HG03066 (cell line): ENCODE results near the gene FOS.

Experiments used
- ATAC-seq: cut with Tn5 transposase; IDR thresholded peaks from one replicate; pipeline ENCODE4 v1.9.1; 2021; ENCODE audit warnings: low read depth; ENCODE audit not compliant: unreplicated experiment

The FOS gene

DNA sequence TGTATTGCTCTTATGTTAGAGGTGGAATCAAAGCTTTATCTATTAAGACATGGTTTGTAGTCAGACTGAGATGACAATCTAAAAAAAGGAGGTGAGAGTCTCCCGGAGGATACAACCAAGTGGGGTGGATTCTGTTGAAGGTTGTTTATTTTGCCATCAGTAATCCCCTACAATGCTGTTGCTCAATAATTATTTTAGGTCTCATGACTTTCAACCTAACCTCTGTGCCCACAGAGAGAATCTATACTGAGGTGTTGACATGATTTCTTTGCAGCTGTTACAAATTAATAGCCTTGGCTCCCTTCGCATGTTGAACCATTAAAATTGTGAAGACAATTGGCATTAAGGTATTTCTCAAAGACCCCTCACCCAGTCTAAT lies 28.7 kb upstream of the FOS start:
- ATAC-seq: peak; percentile 29

DNA sequence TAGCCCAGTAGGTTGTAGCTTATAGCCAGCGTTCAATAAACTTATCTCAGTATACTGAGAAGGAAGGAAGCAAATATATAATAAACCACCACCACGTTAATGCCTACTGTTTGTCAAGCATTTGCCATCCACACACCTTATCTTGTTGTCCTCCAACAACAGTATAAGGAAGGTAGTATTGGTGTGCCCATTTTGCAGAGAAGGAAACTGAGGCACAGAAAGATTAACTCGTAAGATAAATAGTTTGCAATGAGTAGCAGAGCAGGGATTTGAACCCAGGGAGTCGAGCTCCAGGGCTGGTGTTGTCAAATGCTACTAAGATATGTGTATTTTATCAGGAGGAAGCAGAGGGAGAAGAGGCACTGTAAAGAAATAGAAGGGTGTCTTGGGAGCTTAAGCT lies 27.8 kb upstream of the FOS start:
- no peak for ATAC-seq

GRCh38 chr14:75252254-75252837 lies 26.3 kb upstream of the FOS start:
- no peak for ATAC-seq

- ATAC-seq: no peak
Measured at GRCh38 chr14:75254381-75254822, 24.2 kb upstream of the FOS start.

GRCh38 chr14:75254901-75255584 lies 23.6 kb upstream of the FOS start:
- ATAC-seq: no peak

DNA sequence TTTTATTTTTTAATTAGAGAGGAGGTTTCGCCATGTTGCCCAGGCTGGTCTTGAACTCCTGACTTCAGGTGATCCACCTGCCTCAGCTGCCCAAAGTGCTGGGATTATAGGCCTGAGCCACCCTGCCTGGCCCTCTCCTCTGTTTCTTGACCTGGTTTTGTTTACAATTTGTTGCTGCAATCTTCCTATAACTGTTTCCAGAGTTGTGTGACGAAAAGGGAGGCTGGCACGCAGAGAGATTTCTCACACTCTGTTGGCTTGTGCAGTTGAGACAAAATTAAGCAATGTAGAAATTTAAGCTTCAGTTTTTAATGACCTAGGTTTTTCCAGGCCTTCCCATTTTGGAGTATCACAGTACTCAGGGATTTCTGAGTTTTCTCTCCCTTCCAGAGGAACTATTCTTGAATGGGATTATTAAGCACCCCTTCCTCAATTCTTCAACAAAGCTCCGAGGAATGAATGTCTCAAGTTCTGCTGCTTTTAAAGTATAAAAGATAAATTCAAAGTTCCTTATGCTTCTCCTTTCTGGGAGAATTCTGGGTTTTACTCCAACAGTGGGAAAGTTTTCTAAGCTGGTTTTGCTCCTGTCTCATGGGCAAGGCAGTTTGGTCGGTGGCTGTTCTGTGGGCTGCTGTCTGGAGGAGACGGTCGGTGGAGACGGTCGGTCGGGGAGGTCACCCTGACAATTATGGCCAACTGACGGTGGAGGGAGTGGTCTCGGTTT lies 20.4 kb upstream of the FOS start:
- no peak for ATAC-seq

DNA sequence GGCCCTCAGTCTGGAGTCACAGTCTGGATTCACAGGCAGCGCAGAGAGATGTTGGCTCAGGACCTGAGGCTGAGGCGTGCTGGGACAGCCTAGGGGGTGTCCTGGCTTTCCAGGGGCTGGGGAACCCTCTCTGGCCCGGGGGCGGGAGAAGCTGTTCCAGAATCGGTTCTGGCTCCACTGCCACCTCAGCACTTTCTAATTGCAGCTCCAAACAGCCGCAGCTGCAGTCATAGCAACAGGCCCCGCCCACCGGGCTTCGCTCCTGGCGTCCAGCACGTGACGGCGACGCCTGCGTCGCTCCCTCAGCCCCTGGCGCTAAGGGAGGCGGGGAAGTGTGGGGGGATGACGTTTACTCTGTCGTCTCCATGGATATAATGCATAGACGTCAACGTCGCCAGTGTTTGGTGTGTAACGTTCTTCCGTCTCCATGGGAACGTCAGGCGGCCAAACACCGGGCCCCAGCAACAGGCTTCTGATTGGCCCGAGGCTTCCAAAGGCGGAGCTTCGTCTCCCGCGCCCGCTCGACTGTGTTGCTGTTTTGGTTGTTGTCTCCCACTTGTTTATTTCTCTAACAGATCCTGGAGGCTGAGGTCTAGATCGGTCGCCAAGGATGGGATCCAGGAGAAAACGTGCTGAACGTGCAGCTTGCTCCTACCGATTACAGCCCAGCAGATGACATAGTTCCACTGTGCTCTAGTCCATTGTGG lies 19.7 kb upstream of the FOS start:
- peak; percentile 96 for ATAC-seq

DNA sequence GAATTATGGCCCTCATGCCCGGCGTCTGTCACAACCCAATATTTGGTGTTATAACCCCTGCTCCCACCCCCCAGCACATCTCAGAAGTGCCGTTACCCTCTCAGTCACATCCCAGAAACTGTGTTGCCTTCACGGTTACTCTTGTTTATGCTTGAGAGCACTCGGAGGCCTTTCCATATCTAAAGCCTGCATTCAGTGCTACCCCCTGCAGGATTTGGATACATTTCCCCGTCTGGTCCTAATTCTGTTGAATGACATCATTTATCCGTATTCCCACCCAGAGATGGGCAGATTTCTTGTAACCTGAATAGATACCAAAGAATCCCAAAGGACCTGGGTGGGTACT lies 19.1 kb upstream of the FOS start:
- no peak for ATAC-seq

GRCh38 chr14:75260025-75260763 lies 18.4 kb upstream of the FOS start:
- no peak for ATAC-seq

DNA sequence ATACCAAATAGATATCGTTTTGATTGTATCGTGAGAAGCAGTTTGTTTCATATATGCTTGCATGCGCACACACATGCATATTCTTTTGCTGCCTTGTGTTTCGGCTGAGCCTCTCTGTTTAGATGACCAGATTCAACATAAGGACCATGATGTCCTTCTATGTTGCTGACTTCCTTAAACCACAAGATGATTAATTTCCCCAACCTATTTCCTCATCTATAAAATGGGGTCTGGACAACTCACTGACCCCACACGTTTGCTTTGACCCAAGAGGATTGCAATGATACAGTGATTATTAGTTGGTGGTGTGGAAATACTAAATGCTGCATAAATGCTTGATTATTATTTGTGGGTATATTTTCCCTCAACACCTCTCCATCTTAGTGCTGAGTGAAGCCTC lies 16.8 kb upstream of the FOS start:
- no peak for ATAC-seq

- ATAC-seq: no peak
Measured at GRCh38 chr14:75262641-75263040, 16.0 kb upstream of the FOS start.

GRCh38 chr14:75264036-75264435 lies 14.6 kb upstream of the FOS start:
- ATAC-seq: no peak

GRCh38 chr14:75267141-75267721 lies 11.4 kb upstream of the FOS start:
- ATAC-seq: no peak

- no peak for ATAC-seq
Measured at GRCh38 chr14:75268633-75269550, 9.7 kb upstream of the FOS start.

GRCh38 chr14:75271514-75271913 lies 7.1 kb upstream of the FOS start:
- no peak for ATAC-seq

- no peak for ATAC-seq
Measured at GRCh38 chr14:75273272-75274049, 5.2 kb upstream of the FOS start.

DNA sequence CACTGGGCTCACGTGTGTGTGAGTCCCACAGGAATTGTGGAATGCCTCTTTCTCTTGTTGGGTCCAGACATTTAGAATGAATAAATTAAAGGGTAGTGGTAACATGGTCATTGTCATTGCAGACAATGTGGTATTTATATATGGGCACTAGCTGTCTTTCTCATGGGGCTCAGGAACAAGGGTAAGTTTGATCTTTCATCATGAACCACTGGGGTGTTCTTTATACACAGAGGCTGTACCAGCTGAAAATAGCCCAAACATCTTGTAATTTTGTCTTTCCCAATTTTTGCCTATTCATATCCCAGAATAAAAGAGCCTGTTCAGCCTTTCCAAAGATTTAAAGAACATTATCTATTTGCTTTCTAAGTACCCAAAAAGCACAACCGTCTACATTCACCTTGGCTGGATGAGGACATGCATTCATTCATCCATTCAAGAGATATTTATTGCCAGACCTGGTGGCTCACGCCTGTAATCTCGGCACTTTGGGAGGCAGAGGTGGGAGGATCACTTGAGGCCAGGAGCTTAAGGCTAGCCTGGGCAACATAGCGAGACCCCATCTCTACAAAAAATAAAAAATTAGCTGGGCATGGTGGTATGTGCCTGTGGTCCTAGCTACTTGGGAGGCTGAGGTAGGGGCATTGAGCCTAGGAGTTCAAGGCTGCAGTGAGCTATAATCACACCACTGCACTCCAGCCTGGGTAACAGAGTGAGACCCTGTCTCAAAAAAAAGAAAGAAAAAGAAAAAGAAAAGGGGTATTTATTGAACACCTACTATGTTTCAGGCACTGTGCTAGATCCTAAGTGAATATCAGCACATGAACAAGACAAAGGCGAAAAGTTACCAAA lies 4.4 kb upstream of the FOS start:
- no peak for ATAC-seq
